HepG2 (cell line): ENCODE measurements around the gene BAHCC1. TPM values are rescaled to one million over a fixed set of nuclear protein-coding genes. Genes with fewer than 3 reads are reported as not detected.

Experiments
- ATF7 ChIP-seq, 2 experiments: fragments of 450-650 bp in 1 of 2; sonication (generic) in 1 of 2; formaldehyde crosslinking in 1 of 2; IDR thresholded peaks; 2 replicates each; pipeline versions ENCODE4 v1.4.0 to v1.6.1; 2016 to 2020; ENCODE audit warnings: antibody characterized with exemption in 1 of 2, mild to moderate bottlenecking in 1 of 2, missing genetic modification reagents in 1 of 2
- BRCA1 ChIP-seq: sonication (generic); formaldehyde crosslinking; IDR thresholded peaks from 2 replicates; pipeline ENCODE4 v1.4.0; 2020; ENCODE audit warnings: missing genetic modification reagents
- FOXC1 ChIP-seq: sonication (generic); formaldehyde crosslinking; IDR thresholded peaks from 2 replicates; pipeline ENCODE4 v1.8.0; 2022; ENCODE audit warnings: mild to moderate bottlenecking, missing genetic modification reagents, borderline replicate concordance
- HDAC1 ChIP-seq: sonication (generic); formaldehyde crosslinking; IDR thresholded peaks from 2 replicates; pipeline ENCODE4 v1.5.1; 2020; ENCODE audit warnings: mild to moderate bottlenecking, missing genetic modification reagents
- KDM2A ChIP-seq: sonication (generic); formaldehyde crosslinking; IDR thresholded peaks from 2 replicates; pipeline ENCODE4 v1.4.0; 2020; ENCODE audit warnings: low read depth, missing genetic modification reagents, borderline replicate concordance
- PBX3 ChIP-seq: sonication (generic); formaldehyde crosslinking; IDR thresholded peaks from 2 replicates; pipeline ENCODE4 v1.8.1; 2023; ENCODE audit warnings: missing genetic modification reagents, inconsistent platforms, borderline replicate concordance
- RBM39 ChIP-seq: fragments of 200-400 bp; formaldehyde crosslinking; IDR thresholded peaks from one replicate; pipeline ENCODE4 v1.6.1; 2018; ENCODE audit warnings: antibody characterized with exemption, mild to moderate bottlenecking, low read depth, low read length; ENCODE audit not compliant: poor library complexity, severe bottlenecking
- SAP130 ChIP-seq: IDR thresholded peaks from 2 replicates; pipeline ENCODE4 v1.6.1; 2016; ENCODE audit warnings: low read depth
- SP1 ChIP-seq, 2 experiments: fragments of 450-650 bp in 1 of 2; sonication (generic) in 1 of 2; formaldehyde crosslinking in 1 of 2; IDR thresholded peaks; 2 replicates each; pipeline versions ENCODE4 v1.4.0 to v1.6.1; 2016 to 2020; ENCODE audit warnings: missing genetic modification reagents in 1 of 2
- SRSF4 ChIP-seq: fragments of 200-400 bp; formaldehyde crosslinking; IDR thresholded peaks from one replicate; pipeline ENCODE4 v1.6.1; 2018; ENCODE audit warnings: mild to moderate bottlenecking, low read depth, low read length, moderate library complexity; ENCODE audit not compliant: poor library complexity, severe bottlenecking
- SRY ChIP-seq: sonication (generic); formaldehyde crosslinking; IDR thresholded peaks from 2 replicates; pipeline ENCODE4 v1.8.0; 2022; ENCODE audit warnings: mild to moderate bottlenecking, missing genetic modification reagents
- ZFY ChIP-seq: sonication (generic); formaldehyde crosslinking; IDR thresholded peaks from 2 replicates; pipeline ENCODE4 v1.4.0; 2020; ENCODE audit warnings: missing genetic modification reagents
- ZNF136 ChIP-seq: sonication (generic); formaldehyde crosslinking; IDR thresholded peaks from 2 replicates; pipeline ENCODE4 v1.8.1; 2022; ENCODE audit warnings: low read depth, mild to moderate bottlenecking, moderate library complexity, missing genetic modification reagents
- ZNF142 ChIP-seq: sonication (generic); formaldehyde crosslinking; IDR thresholded peaks from 2 replicates; pipeline ENCODE4 v1.4.0; 2020; ENCODE audit warnings: missing genetic modification reagents
- ZNF678 ChIP-seq: sonication (generic); formaldehyde crosslinking; IDR thresholded peaks from 2 replicates; pipeline ENCODE4 v1.4.0; 2020; ENCODE audit warnings: mild to moderate bottlenecking, missing genetic modification reagents
- ZNF891 ChIP-seq: sonication (generic); formaldehyde crosslinking; IDR thresholded peaks from 2 replicates; pipeline ENCODE4 v1.5.0; 2020; ENCODE audit warnings: mild to moderate bottlenecking, missing genetic modification reagents
- ZSCAN20 ChIP-seq: sonication (generic); formaldehyde crosslinking; IDR thresholded peaks from 2 replicates; pipeline ENCODE4 v1.4.0; 2020; ENCODE audit warnings: missing genetic modification reagents, mild to moderate bottlenecking, borderline replicate concordance
- polyA plus RNA-seq, 8 experiments: library from polyadenylated mRNA; depleted of rRNA in 3 of 8; stranded (reverse) in 7 of 8; unstranded in 1 of 8; fragments of >200 nt; fragmentation: Illumina TruSeq in 4 of 8; extraction: Trizol in 4 of 8; gene quantifications; 2 replicates each; pipeline versions ENCODE4 v1.2.1 to v1.2.3, GENCODE V29; 2011 to 2016; ENCODE audit warnings: low read depth in 4 of 8, missing spikeins in 1 of 8, mixed read lengths in 1 of 8; ENCODE audit not compliant: insufficient read depth in 1 of 8
- total RNA-seq, 5 experiments: library from RNA; depleted of rRNA; stranded (reverse); fragments of >200 nt; fragmentation: Illumina TruSeq; extraction: Trizol; gene quantifications; 2 replicates each; pipeline ENCODE4 v1.2.3, GENCODE V29; 2016; ENCODE audit warnings: low read depth in 1 of 5
- TF ChIP-seq, protein P1 (sequence below): sonication (generic); formaldehyde crosslinking; IDR thresholded peaks from 2 replicates; pipeline ENCODE4 v1.4.0; 2020; ENCODE audit warnings: missing genetic modification reagents, mild to moderate bottlenecking, borderline replicate concordance

Gene BAHCC1
- total and polyA plus RNA-seq, 2 of the 13 experiments (the other 11 are each of a cell fraction or from before 2014, with no cell fraction given): 1.4 to 1.7 TPM

DNA sequence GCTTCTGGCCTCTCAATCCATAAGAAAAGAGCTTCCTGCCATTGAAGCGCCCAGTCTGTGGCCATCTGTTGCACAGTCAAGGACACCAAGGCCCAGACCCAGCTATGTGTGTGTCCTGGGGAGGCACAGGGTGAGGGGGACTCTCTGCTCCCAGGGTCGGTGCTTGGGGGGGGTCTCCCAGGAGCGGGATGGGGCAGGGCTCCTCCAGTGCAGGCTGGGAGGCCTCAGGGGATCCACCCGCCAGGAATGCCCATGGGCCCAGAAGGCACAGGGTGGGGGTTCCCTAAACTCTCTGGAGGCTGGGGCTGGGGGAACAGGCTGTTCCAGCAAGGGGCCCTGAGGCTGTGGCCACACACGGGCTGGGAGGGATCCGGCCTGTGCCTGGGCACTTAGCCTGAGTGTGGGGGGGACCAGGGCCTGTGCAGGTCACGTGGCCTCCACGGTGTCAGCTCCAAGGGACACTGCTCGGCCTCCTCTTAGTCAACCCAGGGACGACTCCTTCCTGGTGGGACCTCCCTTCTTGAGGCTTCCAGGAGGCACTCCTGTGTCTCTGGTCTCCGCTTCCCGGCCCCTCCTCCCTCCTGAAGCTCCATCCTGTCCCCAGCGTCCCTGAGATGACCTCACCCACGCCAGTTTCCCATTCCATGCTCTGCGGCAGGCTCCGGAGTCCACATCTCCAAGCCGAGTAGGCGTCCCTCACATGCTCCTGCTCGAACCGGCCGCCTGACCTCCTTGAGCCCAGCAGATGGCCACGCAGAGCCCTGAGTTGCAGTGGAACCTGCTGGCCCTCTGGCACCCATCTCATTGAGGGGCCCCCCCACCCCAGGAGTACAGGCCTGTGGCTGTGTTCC, 23.1 kb upstream of the BAHCC1 start (continued):
- peak; percentile 72; the same call in 1 of the 2 replicates for TF ChIP-seq ZNF891
- no peak for TF ChIP-seq SRY
- TF ChIP-seq FOXC1: no peak
- peak; percentile 24; the same call in 1 of the 2 replicates for TF ChIP-seq KDM2A
- 0 out of 2 replicates have a peak, but pooled peaks have one; percentile 22 for TF ChIP-seq SAP130
- no peak for TF ChIP-seq SRSF4
- no peak for TF ChIP-seq ATF7 (IDR thresholded peaks at IDR 0.05)
- peak; percentile 63; the same call in 1 of the 2 replicates for TF ChIP-seq ATF7 (CRISPR knock-in tag; IDR thresholded peaks at IDR 0.05)
- TF ChIP-seq PBX3 (CRISPR knock-in tag): no peak
- no peak for TF ChIP-seq RBM39
- TF ChIP-seq ZNF136 (CRISPR knock-in tag): no peak
- no peak for TF ChIP-seq ZSCAN20 (CRISPR knock-in tag)
- no peak for TF ChIP-seq BRCA1 (CRISPR knock-in tag)
- TF ChIP-seq ZNF678 (CRISPR knock-in tag): no peak
- no peak for TF ChIP-seq SP1 (IDR thresholded peaks at IDR 0.05)
- TF ChIP-seq SP1 (CRISPR knock-in tag; IDR thresholded peaks at IDR 0.05): no peak
- TF ChIP-seq, protein P1, sequence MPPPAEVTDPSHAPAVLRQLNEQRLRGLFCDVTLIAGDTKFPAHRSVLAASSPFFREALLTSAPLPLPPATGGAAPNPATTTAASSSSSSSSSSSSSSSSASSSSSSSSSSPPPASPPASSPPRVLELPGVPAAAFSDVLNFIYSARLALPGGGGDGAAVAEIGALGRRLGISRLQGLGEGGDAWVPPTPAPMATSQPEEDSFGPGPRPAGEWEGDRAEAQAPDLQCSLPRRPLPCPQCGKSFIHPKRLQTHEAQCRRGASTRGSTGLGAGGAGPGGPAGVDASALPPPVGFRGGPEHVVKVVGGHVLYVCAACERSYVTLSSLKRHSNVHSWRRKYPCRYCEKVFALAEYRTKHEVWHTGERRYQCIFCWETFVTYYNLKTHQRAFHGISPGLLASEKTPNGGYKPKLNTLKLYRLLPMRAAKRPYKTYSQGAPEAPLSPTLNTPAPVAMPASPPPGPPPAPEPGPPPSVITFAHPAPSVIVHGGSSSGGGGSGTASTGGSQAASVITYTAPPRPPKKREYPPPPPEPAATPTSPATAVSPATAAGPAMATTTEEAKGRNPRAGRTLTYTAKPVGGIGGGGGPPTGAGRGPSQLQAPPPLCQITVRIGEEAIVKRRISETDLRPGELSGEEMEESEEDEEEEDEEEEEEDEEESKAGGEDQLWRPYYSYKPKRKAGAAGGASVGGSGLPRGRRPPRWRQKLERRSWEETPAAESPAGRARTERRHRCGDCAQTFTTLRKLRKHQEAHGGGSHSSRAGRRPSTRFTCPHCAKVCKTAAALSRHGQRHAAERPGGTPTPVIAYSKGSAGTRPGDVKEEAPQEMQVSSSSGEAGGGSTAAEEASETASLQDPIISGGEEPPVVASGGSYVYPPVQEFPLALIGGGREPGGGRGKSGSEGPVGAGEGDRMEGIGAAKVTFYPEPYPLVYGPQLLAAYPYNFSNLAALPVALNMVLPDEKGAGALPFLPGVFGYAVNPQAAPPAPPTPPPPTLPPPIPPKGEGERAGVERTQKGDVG (CRISPR knock-in tag): peak; percentile 20; the same call in 1 of the 2 replicates
- TF ChIP-seq ZFY (CRISPR knock-in tag): peak; percentile 36; the same call in 1 of the 2 replicates
- peak; percentile 94 for TF ChIP-seq ZNF142 (CRISPR knock-in tag)
- TF ChIP-seq HDAC1 (CRISPR knock-in tag): no peak
